Nephron (organoid): ENCODE measurements around the gene TOB1.

Experiments used
- H3K27ac Mint-ChIP-seq, 3 experiments: 2 replicates each; pipeline ENCODE4 v1.8.0; 2020; ENCODE audit warnings: mixed read lengths in 3 of 3, mild to moderate bottlenecking in 2 of 3, moderate library complexity in 1 of 3
- H3K27me3 Mint-ChIP-seq: 2 replicates; pipeline ENCODE4 v1.8.0; 2021; ENCODE audit warnings: low read depth, mild to moderate bottlenecking, moderate library complexity, mixed read lengths
- H3K36me3 Mint-ChIP-seq: 2 replicates; pipeline ENCODE4 v1.8.0; 2020; ENCODE audit warnings: low read depth, mixed read lengths
- H3K4me1 Mint-ChIP-seq: 2 replicates; pipeline ENCODE4 v1.8.0; 2020; ENCODE audit warnings: mixed read lengths
- H3K4me3 Mint-ChIP-seq, 3 experiments: 2 replicates each; pipeline ENCODE4 v1.8.0; 2020; ENCODE audit warnings: mild to moderate bottlenecking in 3 of 3, mixed read lengths in 3 of 3, moderate library complexity in 2 of 3
- H3K9me3 Mint-ChIP-seq: 2 replicates; pipeline ENCODE4 v1.8.0; 2020; ENCODE audit warnings: mixed read lengths
- TF ChIP-seq, protein P1 (sequence below), 3 experiments: fragments of 200-600 bp; sonication (generic); IDR thresholded peaks; one replicate each; pipeline ENCODE4 v1.5.0; 2021; ENCODE audit warnings: antibody characterized with exemption in 3 of 3; ENCODE audit not compliant: unreplicated experiment in 3 of 3

Gene TOB1

DNA sequence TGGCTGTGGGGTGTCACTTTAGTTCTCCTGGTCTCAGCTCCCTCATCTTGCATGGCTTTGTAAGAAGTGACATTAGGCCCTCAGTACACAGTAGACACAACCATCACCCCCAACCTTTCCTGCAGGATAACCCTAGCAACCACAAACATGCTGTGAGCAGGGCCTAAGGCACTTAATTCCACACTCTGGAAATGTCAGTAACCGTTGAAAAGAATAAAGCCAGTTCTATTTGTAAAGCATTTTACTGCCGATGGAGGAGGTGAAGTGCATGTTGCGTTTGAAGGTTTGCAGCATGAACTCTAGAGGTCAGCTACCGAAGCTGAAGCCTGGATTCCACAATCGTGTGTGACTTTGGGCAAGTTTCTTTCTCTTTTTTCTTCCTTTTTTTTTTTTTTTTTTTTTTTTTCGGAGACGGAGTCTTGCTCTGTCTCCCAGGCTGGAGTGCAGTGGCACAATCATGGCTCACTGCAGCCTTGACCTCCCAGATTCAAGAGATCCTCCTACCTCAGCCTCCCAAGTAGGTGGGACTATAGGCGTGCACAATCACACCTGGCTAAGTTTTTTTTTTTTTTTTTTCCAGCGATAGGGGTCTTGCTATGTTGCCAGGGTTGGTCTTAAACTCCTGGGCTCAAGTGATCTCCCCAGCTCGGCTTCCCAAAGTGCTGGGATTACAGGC, 26.1 kb upstream of the TOB1 start:
- Mint-ChIP-seq H3K27ac (peak overlapping the region in 1 of 3 experiments; percentile 21), H3K9me3 (no peaks in the 10 kb centered on the region), H3K4me1 (peaks cover 10% of the 10 kb centered on the region), H3K27me3 (peaks cover 7% of the 10 kb centered on the region), H3K36me3 (no peaks in the 10 kb centered on the region), H3K4me3 (no peak overlapping the region)
- TF ChIP-seq, protein P1, sequence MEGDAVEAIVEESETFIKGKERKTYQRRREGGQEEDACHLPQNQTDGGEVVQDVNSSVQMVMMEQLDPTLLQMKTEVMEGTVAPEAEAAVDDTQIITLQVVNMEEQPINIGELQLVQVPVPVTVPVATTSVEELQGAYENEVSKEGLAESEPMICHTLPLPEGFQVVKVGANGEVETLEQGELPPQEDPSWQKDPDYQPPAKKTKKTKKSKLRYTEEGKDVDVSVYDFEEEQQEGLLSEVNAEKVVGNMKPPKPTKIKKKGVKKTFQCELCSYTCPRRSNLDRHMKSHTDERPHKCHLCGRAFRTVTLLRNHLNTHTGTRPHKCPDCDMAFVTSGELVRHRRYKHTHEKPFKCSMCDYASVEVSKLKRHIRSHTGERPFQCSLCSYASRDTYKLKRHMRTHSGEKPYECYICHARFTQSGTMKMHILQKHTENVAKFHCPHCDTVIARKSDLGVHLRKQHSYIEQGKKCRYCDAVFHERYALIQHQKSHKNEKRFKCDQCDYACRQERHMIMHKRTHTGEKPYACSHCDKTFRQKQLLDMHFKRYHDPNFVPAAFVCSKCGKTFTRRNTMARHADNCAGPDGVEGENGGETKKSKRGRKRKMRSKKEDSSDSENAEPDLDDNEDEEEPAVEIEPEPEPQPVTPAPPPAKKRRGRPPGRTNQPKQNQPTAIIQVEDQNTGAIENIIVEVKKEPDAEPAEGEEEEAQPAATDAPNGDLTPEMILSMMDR (IDR thresholded peaks at IDR 0.05; ENCODE audit: unreplicated experiment in 3 of 3) = no peak

GRCh38 chr17:50891577-50891989, 25.4 kb upstream of the TOB1 start:
- Mint-ChIP-seq H3K27me3 (peaks cover 7% of the 10 kb centered on the region), H3K4me1 (peaks cover 7% of the 10 kb centered on the region), H3K27ac (peak overlapping the region in 1 of 3 experiments; percentile 21), H3K9me3 (no peaks in the 10 kb centered on the region), H3K36me3 (no peaks in the 10 kb centered on the region), H3K4me3 (no peak overlapping the region)
- TF ChIP-seq, protein P1 (IDR thresholded peaks at IDR 0.05; ENCODE audit: unreplicated experiment in 3 of 3) = no peak

GRCh38 chr17:50890675-50891516, 24.7 kb upstream of the TOB1 start:
- H3K4me3 Mint-ChIP-seq = no peak overlapping the region
- TF ChIP-seq, protein P1 (IDR thresholded peaks at IDR 0.05; ENCODE audit: unreplicated experiment in 3 of 3) = no peak
- peaks cover 7% of the 10 kb centered on the region for H3K27me3 Mint-ChIP-seq
- H3K27ac Mint-ChIP-seq = no peak overlapping the region
- H3K36me3 Mint-ChIP-seq = no peaks in the 10 kb centered on the region
- no peaks in the 10 kb centered on the region for H3K9me3 Mint-ChIP-seq
- H3K4me1 Mint-ChIP-seq = peaks cover 7% of the 10 kb centered on the region

GRCh38 chr17:50889528-50890118, 23.5 kb upstream of the TOB1 start:
- no peaks in the 10 kb centered on the region for H3K36me3 Mint-ChIP-seq
- H3K9me3 Mint-ChIP-seq = no peaks in the 10 kb centered on the region
- H3K4me1 Mint-ChIP-seq = peaks cover 7% of the 10 kb centered on the region
- TF ChIP-seq, protein P1 (IDR thresholded peaks at IDR 0.05; ENCODE audit: unreplicated experiment in 3 of 3) = no peak
- H3K27ac Mint-ChIP-seq = no peak overlapping the region
- no peak overlapping the region for H3K4me3 Mint-ChIP-seq
- peaks cover 7% of the 10 kb centered on the region for H3K27me3 Mint-ChIP-seq

DNA sequence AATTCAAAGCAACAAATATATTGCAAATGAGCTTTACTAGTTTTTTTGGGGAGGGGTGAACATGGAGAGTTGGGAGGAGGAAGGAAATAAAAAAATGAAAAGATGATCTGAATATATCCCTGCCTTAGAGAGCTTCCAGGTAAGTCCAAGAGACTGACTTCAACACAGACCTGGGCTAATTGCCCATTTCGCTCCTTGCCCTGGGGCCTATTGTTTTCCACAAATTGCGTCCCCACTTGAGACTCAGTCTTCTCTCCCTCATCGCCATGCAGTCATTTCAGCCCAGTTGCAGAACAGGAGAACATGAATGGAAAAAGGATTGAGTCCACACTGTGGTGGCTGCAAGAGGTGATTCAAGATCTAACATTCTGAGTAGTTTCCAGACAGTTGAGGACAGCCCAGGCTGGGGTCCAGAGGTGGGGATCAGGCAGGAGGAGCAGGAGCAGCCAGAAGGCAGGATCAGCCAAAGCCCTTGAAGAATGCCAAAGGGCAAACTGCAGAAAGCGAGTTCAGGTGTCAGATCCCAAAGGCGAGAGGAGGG, 21.6 kb upstream of the TOB1 start:
- Mint-ChIP-seq H3K36me3 (no peaks in the 10 kb centered on the region), H3K27me3 (peaks cover 7% of the 10 kb centered on the region), H3K4me1 (no peaks in the 10 kb centered on the region), H3K27ac (peak overlapping the region in 1 of 3 experiments; percentile 40), H3K4me3 (no peak overlapping the region), H3K9me3 (no peaks in the 10 kb centered on the region)
- TF ChIP-seq, protein P1 (IDR thresholded peaks at IDR 0.05; ENCODE audit: unreplicated experiment in 3 of 3) = no peak
